Activated naive CD8-positive, alpha-beta T cell treated with anti-CD3 and anti-CD28 coated beads for 36 hours (primary cell): Measurements from ENCODE around the gene TAF10. TPM values are rescaled to one million over a fixed set of nuclear protein-coding genes. Genes with fewer than 3 reads are reported as not detected.
A peak's percentile ranks its signal among the peaks of the same experiment; 100 is the strongest.

Source experiments
- DNase-seq: peaks from one replicate; pipeline ENCODE4 v3.0.0; 2021
- H3K27ac Mint-ChIP-seq: one replicate; pipeline ENCODE4 v1.8.0; 2022; ENCODE audit warnings: mild to moderate bottlenecking, moderate library complexity, mixed read lengths
- H3K27me3 Mint-ChIP-seq: one replicate; pipeline ENCODE4 v1.8.0; 2022; ENCODE audit warnings: mild to moderate bottlenecking, mixed read lengths
- H3K36me3 Mint-ChIP-seq: one replicate; pipeline ENCODE4 v1.8.0; 2021; ENCODE audit warnings: mild to moderate bottlenecking, mixed read lengths
- H3K4me1 Mint-ChIP-seq: one replicate; pipeline ENCODE4 v1.8.0; 2021; ENCODE audit warnings: mixed read lengths
- H3K4me3 Mint-ChIP-seq: one replicate; pipeline ENCODE4 v1.8.0; 2022; ENCODE audit warnings: mild to moderate bottlenecking, moderate library complexity, mixed read lengths
- H3K9me3 Mint-ChIP-seq: one replicate; pipeline ENCODE4 v1.8.0; 2022; ENCODE audit warnings: mixed read lengths
- total RNA-seq, 2 experiments: library from RNA; stranded (reverse); gene quantifications; one replicate each; pipeline ENCODE4 v1.2.3, GENCODE V29; 2021

The TAF10 gene
- 100 to 1,000 TPM; 156 to 160 TPM for total RNA-seq

DNA sequence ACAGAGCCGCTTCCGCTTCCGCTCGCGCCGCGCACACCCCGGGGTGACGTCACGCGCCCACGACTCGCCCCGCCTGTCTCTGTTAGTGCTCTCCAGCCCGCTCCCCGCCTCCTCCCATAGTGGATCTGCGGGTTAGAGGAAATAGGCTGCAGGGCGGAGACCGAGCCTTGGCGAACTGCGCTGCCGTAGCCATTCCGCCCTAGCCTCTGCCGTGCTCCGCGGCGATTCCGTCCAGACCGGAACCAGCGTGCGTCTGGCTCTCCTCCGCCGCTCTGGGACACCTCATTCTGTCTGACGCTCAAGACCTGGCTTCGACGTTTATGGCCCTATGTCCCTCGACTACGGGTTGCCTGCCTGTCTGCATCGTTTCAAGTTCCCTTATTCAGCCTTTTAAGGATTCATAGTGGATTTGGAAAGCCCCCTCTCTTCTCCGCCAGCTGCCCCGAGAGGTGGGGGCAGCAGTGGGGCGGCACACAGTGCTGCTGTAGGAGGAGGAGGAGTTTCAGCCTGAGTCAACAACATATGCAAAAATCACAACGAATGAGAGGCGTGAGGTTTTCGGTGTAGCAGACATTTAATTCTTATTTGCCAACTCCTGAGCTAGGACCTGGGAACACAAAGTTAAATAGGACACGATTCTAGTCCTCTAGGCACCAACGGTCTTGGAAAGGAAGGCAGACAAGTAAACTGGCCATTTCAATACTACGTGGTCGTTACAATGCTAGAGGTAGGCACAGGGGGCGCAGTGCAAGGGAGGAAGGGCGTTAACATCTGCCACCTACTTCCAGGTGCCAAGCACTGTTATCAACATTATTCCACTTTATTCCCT is at the start of gene TAF10:
TAF10 (minus strand) TSS at position 4 of the 829 bp plus-strand sequence. CDS start 27 bp downstream, outside the sequence.
- no peaks in the 10 kb centered on the region for H3K9me3 Mint-ChIP-seq
- H3K27me3 Mint-ChIP-seq: no peaks in the 10 kb centered on the region
- DNase-seq: peak; percentile 97
- H3K4me3 Mint-ChIP-seq: peak within 1 kb of the TSS; percentile 95
- peaks cover 25% of the 10 kb centered on the region for H3K4me1 Mint-ChIP-seq
- H3K36me3 Mint-ChIP-seq: peaks cover 41% of the 10 kb centered on the region
- H3K27ac Mint-ChIP-seq: peak within 1 kb of the TSS; percentile 93

DNA sequence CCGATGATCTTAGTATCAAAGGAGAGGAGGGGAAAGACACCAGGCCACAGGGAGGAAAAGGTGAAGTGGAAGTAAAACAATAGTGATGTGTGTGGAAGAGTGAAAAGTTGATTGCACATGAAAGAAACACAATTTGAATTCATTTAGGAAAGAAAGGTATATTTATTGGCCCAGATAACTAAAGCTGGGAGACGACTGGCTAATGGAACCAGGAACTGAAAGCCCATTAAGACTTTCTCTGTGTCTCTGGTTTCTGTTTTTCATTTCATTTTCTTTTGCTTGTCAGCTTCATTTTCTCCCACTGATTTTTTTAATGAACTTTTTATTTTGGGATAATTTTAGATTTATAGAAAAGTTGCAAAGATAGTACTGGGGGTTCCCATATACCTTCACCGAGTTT is 48.7 kb upstream of the TAF10 start:
- Mint-ChIP-seq H3K9me3 (no peaks in the 10 kb centered on the region), H3K27ac (no peak overlapping the region), H3K36me3 (no peaks in the 10 kb centered on the region), H3K4me1 (peaks cover 3% of the 10 kb centered on the region), H3K27me3 (peaks cover 5% of the 10 kb centered on the region), H3K4me3 (no peak overlapping the region)
- DNase-seq: no peak

- Mint-ChIP-seq H3K4me3 (no peak overlapping the region), H3K36me3 (no peaks in the 10 kb centered on the region), H3K27ac (no peak overlapping the region), H3K9me3 (no peaks in the 10 kb centered on the region), H3K4me1 (peaks cover 3% of the 10 kb centered on the region), H3K27me3 (peaks cover 5% of the 10 kb centered on the region)
- no peak for DNase-seq
Measured at GRCh38 chr11:6658647-6659046, 46.6 kb upstream of the TAF10 start.

- H3K27ac Mint-ChIP-seq: no peak overlapping the region
- H3K36me3 Mint-ChIP-seq: no peaks in the 10 kb centered on the region
- H3K4me3 Mint-ChIP-seq: no peak overlapping the region
- DNase-seq: no peak
- peaks cover 5% of the 10 kb centered on the region for H3K27me3 Mint-ChIP-seq
- H3K4me1 Mint-ChIP-seq: peaks cover 3% of the 10 kb centered on the region
- no peaks in the 10 kb centered on the region for H3K9me3 Mint-ChIP-seq
Measured at GRCh38 chr11:6657346-6657745, 45.3 kb upstream of the TAF10 start.

DNA sequence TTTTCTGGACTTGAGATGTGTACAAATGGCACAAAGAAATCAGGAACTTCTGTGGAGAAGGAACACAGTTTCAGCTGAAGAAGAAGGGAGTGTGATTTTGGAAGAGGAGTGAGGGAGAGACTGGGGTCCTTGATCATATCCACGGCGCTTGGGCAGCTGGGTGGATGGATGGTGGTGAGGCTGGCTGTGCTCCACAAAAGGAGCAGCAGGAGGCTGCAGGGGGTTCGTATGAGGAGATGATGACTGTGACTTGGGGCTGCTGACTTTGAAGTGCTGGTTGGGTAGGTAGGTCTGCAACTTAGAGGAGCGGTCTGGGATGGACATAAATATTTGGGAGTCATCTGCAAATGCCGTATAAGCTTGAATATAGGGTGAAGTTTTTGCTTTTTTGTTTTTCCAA is 44.9 kb upstream of the TAF10 start:
- no peaks in the 10 kb centered on the region for H3K36me3 Mint-ChIP-seq
- no peaks in the 10 kb centered on the region for H3K9me3 Mint-ChIP-seq
- H3K4me1 Mint-ChIP-seq: peaks cover 3% of the 10 kb centered on the region
- H3K27me3 Mint-ChIP-seq: peaks cover 5% of the 10 kb centered on the region
- DNase-seq: no peak
- H3K4me3 Mint-ChIP-seq: peak overlapping the region; percentile 1
- no peak overlapping the region for H3K27ac Mint-ChIP-seq

GRCh38 chr11:6656584-6656915 is 44.5 kb upstream of the TAF10 start:
- Mint-ChIP-seq H3K27me3 (peaks cover 5% of the 10 kb centered on the region), H3K27ac (peak overlapping the region; percentile 4), H3K4me1 (peaks cover 3% of the 10 kb centered on the region), H3K36me3 (no peaks in the 10 kb centered on the region), H3K4me3 (peak overlapping the region; percentile 75), H3K9me3 (no peaks in the 10 kb centered on the region)
- DNase-seq: no peak

DNA sequence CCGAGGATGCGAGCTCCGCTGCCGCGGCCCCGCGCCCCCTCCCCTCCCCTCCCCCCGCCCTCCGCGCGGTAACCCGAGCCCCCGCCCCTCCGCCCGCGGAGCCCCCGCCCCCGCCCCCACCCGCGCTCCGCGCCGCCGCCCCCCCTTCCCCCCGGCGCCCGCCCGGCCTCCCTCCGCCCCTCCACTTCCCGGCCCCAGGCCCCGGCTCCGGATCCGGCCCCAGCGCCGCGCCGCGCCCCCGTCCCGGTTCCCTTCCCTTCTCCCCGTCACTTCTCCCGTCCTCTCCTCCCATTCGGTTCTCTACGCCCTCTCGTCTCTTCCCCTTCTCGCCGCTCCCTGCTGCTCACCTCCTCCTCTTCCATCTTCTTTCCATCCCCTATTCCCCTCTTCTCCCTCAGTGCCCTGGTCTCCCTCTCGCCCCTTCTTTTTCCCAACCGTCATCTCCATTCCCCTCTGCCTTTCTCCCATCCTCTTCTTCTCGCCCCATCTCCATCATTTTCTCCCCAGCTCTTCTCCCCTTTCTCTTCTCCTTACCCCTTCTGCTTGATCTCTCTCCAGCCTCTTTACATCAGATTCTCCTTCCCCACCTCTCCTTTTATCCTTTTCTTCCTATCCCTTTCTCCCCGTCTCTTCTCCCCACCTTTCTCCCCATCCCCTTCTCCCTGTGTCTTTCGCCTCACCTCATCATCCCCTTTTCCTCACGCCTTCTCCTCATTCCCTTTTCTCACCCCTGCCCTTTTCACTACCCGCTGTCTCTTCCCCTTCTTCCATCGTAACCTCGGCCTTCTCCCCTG is 44.0 kb upstream of the TAF10 start, which contains the start of gene DCHS1:
DCHS1 (minus strand) TSS at position 20 of the 794 bp plus-strand sequence. CDS start 14,196 bp downstream, outside the sequence.
- no peaks in the 10 kb centered on the region for H3K9me3 Mint-ChIP-seq
- peaks cover 5% of the 10 kb centered on the region for H3K27me3 Mint-ChIP-seq
- peaks cover 3% of the 10 kb centered on the region for H3K4me1 Mint-ChIP-seq
- DNase-seq: no peak
- H3K27ac Mint-ChIP-seq: peak within 1 kb of the TSS; percentile 4
- no peaks in the 10 kb centered on the region for H3K36me3 Mint-ChIP-seq
- peak within 1 kb of the TSS; percentile 75 for H3K4me3 Mint-ChIP-seq

GRCh38 chr11:6655020-6655789 is 43.2 kb upstream of the TAF10 start:
- peak; percentile 38 for DNase-seq
- H3K4me3 Mint-ChIP-seq: no peak overlapping the region

GRCh38 chr11:6654281-6655019 is 42.4 kb upstream of the TAF10 start:
- H3K36me3 Mint-ChIP-seq: no peaks in the 10 kb centered on the region
- H3K4me3 Mint-ChIP-seq: no peak overlapping the region
- no peak overlapping the region for H3K27ac Mint-ChIP-seq
- peaks cover 5% of the 10 kb centered on the region for H3K27me3 Mint-ChIP-seq
- no peaks in the 10 kb centered on the region for H3K9me3 Mint-ChIP-seq
- peaks cover 3% of the 10 kb centered on the region for H3K4me1 Mint-ChIP-seq
- DNase-seq: no peak

More at GRCh38 chr11:6655020-6655789, 43.2 kb upstream of the TAF10 start:
- H3K27me3 Mint-ChIP-seq: peaks cover 5% of the 10 kb centered on the region
- peaks cover 3% of the 10 kb centered on the region for H3K4me1 Mint-ChIP-seq
- H3K9me3 Mint-ChIP-seq: no peaks in the 10 kb centered on the region
- H3K36me3 Mint-ChIP-seq: no peaks in the 10 kb centered on the region
- H3K27ac Mint-ChIP-seq: no peak overlapping the region

- DNase-seq: no peak
- H3K4me1 Mint-ChIP-seq: peaks cover 3% of the 10 kb centered on the region
- no peaks in the 10 kb centered on the region for H3K36me3 Mint-ChIP-seq
- H3K27ac Mint-ChIP-seq: no peak overlapping the region
- no peaks in the 10 kb centered on the region for H3K9me3 Mint-ChIP-seq
- no peak overlapping the region for H3K4me3 Mint-ChIP-seq
- H3K27me3 Mint-ChIP-seq: peaks cover 5% of the 10 kb centered on the region
Measured at GRCh38 chr11:6653656-6654055, 41.6 kb upstream of the TAF10 start.

DNA sequence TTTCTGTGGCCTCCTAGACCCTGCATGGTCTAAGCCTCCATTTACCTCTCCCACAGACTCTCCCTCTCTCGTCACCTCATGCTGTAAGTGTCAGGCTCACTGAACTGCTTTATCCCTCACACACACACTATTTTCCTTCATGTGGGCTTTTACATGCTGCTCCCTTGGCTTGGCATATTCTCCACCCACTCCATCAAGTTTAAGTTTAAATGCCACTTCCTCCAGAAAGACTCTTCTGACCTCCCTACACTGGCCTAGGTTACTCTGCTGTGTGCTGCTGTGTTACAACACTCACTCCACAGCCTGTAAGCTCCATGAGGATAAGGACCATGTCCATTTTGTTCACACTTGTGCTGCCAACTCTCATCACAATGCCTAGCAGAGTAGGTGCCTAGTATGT is 41.1 kb upstream of the TAF10 start:
- Mint-ChIP-seq H3K27me3 (peaks cover 5% of the 10 kb centered on the region), H3K36me3 (no peaks in the 10 kb centered on the region), H3K4me3 (no peak overlapping the region), H3K9me3 (no peaks in the 10 kb centered on the region), H3K27ac (no peak overlapping the region), H3K4me1 (peaks cover 3% of the 10 kb centered on the region)
- DNase-seq: no peak

DNA sequence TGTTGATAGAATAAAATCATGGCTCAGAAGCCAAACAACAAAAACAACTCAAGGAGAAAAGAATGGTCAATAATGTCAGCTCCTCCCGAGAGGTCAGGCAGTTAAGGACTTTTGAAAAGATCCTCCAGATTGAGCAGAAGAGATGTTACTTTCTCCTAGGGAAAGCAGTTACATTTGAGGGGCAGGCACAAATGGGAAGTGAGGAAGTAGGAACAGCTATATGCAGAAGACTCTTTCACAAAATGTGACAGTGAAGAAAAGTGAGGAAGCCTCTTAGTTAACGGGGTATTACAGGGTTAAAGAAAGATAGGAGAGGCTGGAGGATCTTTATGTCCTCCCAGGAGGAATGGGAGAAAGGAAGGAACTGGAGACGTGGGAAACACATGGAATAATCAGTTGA is 40.2 kb upstream of the TAF10 start:
- H3K4me1 Mint-ChIP-seq: peaks cover 3% of the 10 kb centered on the region
- H3K27ac Mint-ChIP-seq: no peak overlapping the region
- no peak for DNase-seq
- H3K9me3 Mint-ChIP-seq: no peaks in the 10 kb centered on the region
- H3K4me3 Mint-ChIP-seq: no peak overlapping the region
- peaks cover 5% of the 10 kb centered on the region for H3K27me3 Mint-ChIP-seq
- H3K36me3 Mint-ChIP-seq: no peaks in the 10 kb centered on the region

DNA sequence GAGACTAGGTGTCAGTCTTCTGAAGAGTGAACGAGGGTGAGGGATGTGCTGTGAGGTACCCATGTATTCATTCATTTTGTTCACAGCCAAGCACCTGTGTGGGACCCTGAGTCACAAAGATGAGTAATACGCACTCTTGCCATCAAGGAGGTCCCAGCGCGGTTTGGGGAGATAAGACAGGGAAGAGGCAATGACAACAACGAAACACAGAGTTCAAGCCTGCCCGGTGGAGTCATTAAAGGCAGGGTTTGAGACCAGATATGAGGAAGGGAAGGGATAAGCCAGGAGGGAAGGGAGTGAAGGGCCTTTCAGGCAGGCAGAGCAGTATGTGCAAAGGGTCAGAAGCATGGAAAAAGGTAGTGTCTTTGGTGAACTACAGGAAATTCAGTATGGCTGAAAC is 39.0 kb upstream of the TAF10 start:
- Mint-ChIP-seq H3K9me3 (no peaks in the 10 kb centered on the region), H3K27me3 (peaks cover 1% of the 10 kb centered on the region), H3K36me3 (no peaks in the 10 kb centered on the region), H3K4me3 (no peak overlapping the region), H3K4me1 (no peaks in the 10 kb centered on the region), H3K27ac (no peak overlapping the region)
- peak; percentile 49 for DNase-seq

DNA sequence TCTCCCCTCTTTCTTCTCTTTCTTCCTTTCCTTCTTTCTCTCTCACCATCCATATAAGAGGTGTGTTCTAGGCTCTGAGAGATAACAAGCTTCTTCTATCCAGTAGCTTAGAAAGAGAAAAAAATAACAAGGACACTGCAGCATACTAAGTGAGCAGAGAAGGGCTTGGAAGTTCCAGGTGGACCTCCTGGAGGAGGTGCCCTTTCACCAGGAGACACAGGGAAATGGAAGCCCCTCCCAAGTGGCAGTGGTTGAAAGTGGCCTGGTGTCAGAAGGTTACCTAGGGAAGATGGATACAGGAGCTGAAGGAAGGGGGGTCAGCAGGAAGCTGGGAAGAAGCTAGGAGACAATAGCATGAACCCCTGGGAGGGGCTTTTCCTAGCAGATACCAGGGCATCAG is 38.1 kb upstream of the TAF10 start:
- Mint-ChIP-seq H3K27me3 (no peaks in the 10 kb centered on the region), H3K9me3 (no peaks in the 10 kb centered on the region), H3K36me3 (no peaks in the 10 kb centered on the region), H3K27ac (no peak overlapping the region), H3K4me1 (no peaks in the 10 kb centered on the region), H3K4me3 (no peak overlapping the region)
- DNase-seq: no peak
